Body of pancreas (tissue), 4 donors: Measurements from ENCODE around the gene ZNF76. TPM values are rescaled to one million over a fixed set of nuclear protein-coding genes. Genes with fewer than 3 reads are reported as not detected.

ENCODE experiments used
- ATAC-seq: fragments of 150-250 bp; one replicate; pipeline ENCODE4 v1.9.1; 2016
- DNase-seq, 4 donors: peaks; one replicate each; pipeline ENCODE4 v3.0.0-alpha.2; 2019
- H3K27ac ChIP-seq, 4 donors: fragments of 200-600 bp; sonication (generic); 1 replicate in 3 of 4; 2 replicates in 1 of 4; pipeline versions ENCODE4 v1.5.1 to v1.6.1; 2016 to 2019; ENCODE audit warnings: mild to moderate bottlenecking in 1 of 4, mixed read lengths in 1 of 4, moderate library complexity in 1 of 4
- H3K27me3 ChIP-seq, 2 donors: fragments of 200-600 bp; sonication (generic); one replicate each; pipeline ENCODE4 v1.6.0; 2016; ENCODE audit warnings: mild to moderate bottlenecking in 1 of 2
- H3K36me3 ChIP-seq, 2 donors: fragments of 200-600 bp; sonication (generic); replicated peaks in 1 of 2; 2 replicates each; pipeline ENCODE4 v1.5.1; 2016; ENCODE audit warnings: low read depth in 2 of 2; ENCODE audit not compliant: insufficient read depth in 1 of 2
- H3K4me1 ChIP-seq: fragments of 200-600 bp; sonication (generic); one replicate; pipeline ENCODE4 v1.6.0; 2016
- H3K4me3 ChIP-seq, 2 donors: fragments of 200-600 bp; sonication (generic); 1 replicate in 1 of 2; 2 replicates in 1 of 2; pipeline ENCODE4 v1.5.1; 2016 to 2019
- H3K9me3 ChIP-seq, 3 donors: fragments of 200-600 bp; sonication (generic); 1 replicate in 2 of 3; 2 replicates in 1 of 3; pipeline ENCODE4 v1.5.1; 2016
- CTCF ChIP-seq, 7 experiments: fragments of 450-650 bp in 4 of 7; fragments of 200-600 bp in 3 of 7; sonication (generic) in 3 of 7; IDR thresholded peaks; one replicate each; pipeline ENCODE4 v1.5.1; 2016 to 2019; ENCODE audit warnings: antibody characterized with exemption in 7 of 7
- POLR2A ChIP-seq, 3 donors: fragments of 450-650 bp; IDR thresholded peaks; one replicate each; pipeline ENCODE4 v1.6.1; 2016; ENCODE audit warnings: antibody characterized with exemption in 3 of 3, mild to moderate bottlenecking in 2 of 3
- WGBS, 2 donors: methylation state at CpG; one replicate each; pipeline ENCODE4 v1.1.5; 2017; 5-methylcytosine and 5-hydroxymethylcytosine counted together
- intact Hi-C: fragments of 100-400 bp; cut with DNase I; formaldehyde crosslinking; loops from one replicate; pipeline ENCODE4 v1.15.1; 2023
- total RNA-seq, 2 donors: library from RNA; depleted of rRNA; stranded (reverse); fragments of >200 nt; gene quantifications; one replicate each; pipeline ENCODE4 v1.1.0, GENCODE V29; 2016

The ZNF76 gene
- total RNA-seq, 2 donors from 2014 or later, result 34.2 to 56.7 TPM

GRCh38 chr6:35311390-35312075 is 52.0 kb downstream of the ZNF76 start:
- Histone ChIP-seq H3K4me3 (no peak overlapping the region), H3K36me3 (no peaks in the 10 kb centered on the region), H3K4me1 (no peaks in the 10 kb centered on the region), H3K9me3 (no peaks in the 10 kb centered on the region), H3K27me3 (no peaks in the 10 kb centered on the region), H3K27ac (peak overlapping the region in 1 of 4 donors; percentile 32)
- WGBS, 2 donors, result 71 to 80% methylated on average over 5 to 6 of the region's 6 CpGs
- no peak for DNase-seq
- intact Hi-C loops, result no loop called here
- no peak for ATAC-seq
- TF ChIP-seq POLR2A (IDR thresholded peaks at IDR 0.05) (no peak), CTCF (IDR thresholded peaks at IDR 0.05) (no peak)

- no peak overlapping the region for H3K4me3 ChIP-seq
- no peak for TF ChIP-seq CTCF (IDR thresholded peaks at IDR 0.05)
- no peak for TF ChIP-seq POLR2A (IDR thresholded peaks at IDR 0.05)
- no peaks in the 10 kb centered on the region for H3K9me3 ChIP-seq
- intact Hi-C loops, result no loop called here
- 88 to 92% methylated on average over 11 to 19 of the region's 19 CpGs for WGBS, 2 donors
- ATAC-seq (no peak), DNase-seq (no peak)
- no peaks in the 10 kb centered on the region for H3K27me3 ChIP-seq
- H3K4me1 ChIP-seq, result no peaks in the 10 kb centered on the region
- H3K36me3 ChIP-seq, result no peaks in the 10 kb centered on the region
- peak overlapping the region in 1 of 4 donors; percentile 32 for H3K27ac ChIP-seq
Observed at GRCh38 chr6:35312076-35312800, 52.7 kb downstream of the ZNF76 start.

GRCh38 chr6:35312807-35313206 is 53.3 kb downstream of the ZNF76 start:
- no peak for DNase-seq
- no peak for ATAC-seq
- Histone ChIP-seq H3K36me3 (no peaks in the 10 kb centered on the region), H3K4me1 (peaks cover 4% of the 10 kb centered on the region), H3K9me3 (no peaks in the 10 kb centered on the region), H3K27me3 (no peaks in the 10 kb centered on the region), H3K4me3 (no peak overlapping the region), H3K27ac (peak overlapping the region in 1 of 4 donors; percentile 32)
- TF ChIP-seq CTCF (IDR thresholded peaks at IDR 0.05), result no peak
- TF ChIP-seq POLR2A (IDR thresholded peaks at IDR 0.05), result no peak
- 41 to 65% methylated on average over 2 of the region's 2 CpGs for WGBS, 2 donors
- intact Hi-C loops, result no loop called here

- peak in 1 of 4 donors; percentile 44 for DNase-seq
- peak; percentile 25 for ATAC-seq
- Histone ChIP-seq H3K27me3 (no peaks in the 10 kb centered on the region), H3K9me3 (no peaks in the 10 kb centered on the region), H3K36me3 (peaks cover 0 to 2% of the 10 kb centered on the region in 2 donors), H3K4me3 (peak overlapping the region in 1 of 2 donors; percentile 44), H3K27ac (peak overlapping the region in 3 of 4 donors; percentile 27 to 59 (median 46)), H3K4me1 (peaks cover 12% of the 10 kb centered on the region)
- 24 to 89% methylated on average over 5 to 28 of the region's 28 CpGs for WGBS, 2 donors
- TF ChIP-seq CTCF (IDR thresholded peaks at IDR 0.05) (no peak), POLR2A (IDR thresholded peaks at IDR 0.05) (no peak)
- intact Hi-C loops, result no loop called here
Observed at GRCh38 chr6:35317483-35318195, 58.1 kb downstream of the ZNF76 start.
